ENCODE data around the gene TSNAXIP1. TPM values are rescaled to one million over a fixed set of nuclear protein-coding genes. Genes with fewer than 3 reads are reported as not detected.
"Not testable (repeated sequence)": the region's sequence is repeated elsewhere in the genome, so short reads cannot be mapped to it uniquely, and the experiment has no call there.

Gene TSNAXIP1
- total and polyA plus RNA-seq, 9 donors: 0.80 to 1.9 (median 1.5) TPM

DNA sequence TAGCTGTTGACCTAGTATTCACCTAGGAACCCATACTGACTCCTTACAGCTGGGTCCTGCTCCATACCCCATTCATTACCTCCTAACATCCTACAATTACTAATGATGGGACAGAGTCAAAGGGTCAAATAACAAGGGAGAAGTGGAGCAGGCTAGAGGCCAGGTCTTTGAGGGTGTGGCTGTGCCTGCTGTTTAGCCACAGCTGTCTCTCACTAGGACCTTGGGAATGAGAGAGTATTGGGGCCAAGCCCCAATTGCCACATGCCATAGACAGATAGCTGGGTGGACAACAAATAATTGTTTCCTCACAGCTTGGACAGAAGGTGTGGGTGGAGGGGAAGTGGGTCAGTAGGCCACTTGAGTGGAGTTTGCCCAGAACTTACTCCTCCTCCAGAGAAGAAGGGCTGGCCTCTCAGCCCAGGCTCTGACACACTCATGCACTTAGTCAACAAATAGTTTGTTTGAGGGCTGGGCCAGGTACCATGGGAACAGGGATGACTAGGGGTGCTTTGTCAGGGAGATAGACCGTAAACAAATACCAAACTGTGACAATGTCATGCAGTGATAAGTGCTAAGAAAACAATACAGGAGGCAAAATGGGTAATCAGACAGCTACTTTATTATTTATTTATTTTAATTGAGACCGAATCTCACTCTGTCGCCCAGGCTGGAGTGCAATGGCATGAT lies 51.0 kb downstream of the TSNAXIP1 start:
- Histone ChIP-seq H3K27me3 (ENCODE audit: control insufficient read depth, insufficient read depth, low read length) (no peaks in the 10 kb centered on the region), H3K4me1 (ENCODE audit: control insufficient read depth, insufficient read depth, low read length) (peaks cover 54% of the 10 kb centered on the region), H3K36me3 (ENCODE audit: control insufficient read depth, insufficient read depth, low read length) (peaks cover 24% of the 10 kb centered on the region), H3K27ac (ENCODE audit: low read length) (peak overlapping the region; percentile 74), H3K9me3 (replicated peaks; ENCODE audit: control insufficient read depth, low read depth, low read length) (no peaks in the 10 kb centered on the region), H3K4me3 (ENCODE audit: low read length) (no peak overlapping the region)
- peak; percentile 80 for DNase-seq
- no CpG with 5 or more reads among the region's 3 CpGs for WGBS (ENCODE audit: insufficient coverage)

DNA sequence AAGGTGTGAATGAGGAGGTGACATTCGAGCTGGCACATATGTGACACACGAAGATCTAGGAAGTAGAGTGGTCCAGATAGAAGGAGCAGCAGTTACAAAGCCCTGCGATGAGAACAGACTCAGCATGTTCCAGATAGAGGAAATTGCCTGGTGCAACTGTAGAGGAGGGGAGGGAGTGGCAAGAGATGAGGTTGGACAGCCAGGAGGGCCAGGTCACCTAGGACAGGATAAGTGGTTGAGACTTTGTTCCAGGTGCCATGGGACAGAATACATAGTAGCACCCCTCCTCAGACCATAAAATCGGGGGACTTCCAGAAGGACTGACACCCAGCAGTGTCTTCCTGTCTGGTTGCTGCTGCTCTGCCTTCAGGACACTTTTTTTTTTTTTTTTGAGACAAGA lies 51.8 kb downstream of the TSNAXIP1 start:
- 71% methylated on average over 4 of the region's 4 CpGs for WGBS (ENCODE audit: insufficient coverage)
- peaks cover 62% of the 10 kb centered on the region for H3K4me1 ChIP-seq (ENCODE audit: control insufficient read depth, insufficient read depth, low read length)

DNA sequence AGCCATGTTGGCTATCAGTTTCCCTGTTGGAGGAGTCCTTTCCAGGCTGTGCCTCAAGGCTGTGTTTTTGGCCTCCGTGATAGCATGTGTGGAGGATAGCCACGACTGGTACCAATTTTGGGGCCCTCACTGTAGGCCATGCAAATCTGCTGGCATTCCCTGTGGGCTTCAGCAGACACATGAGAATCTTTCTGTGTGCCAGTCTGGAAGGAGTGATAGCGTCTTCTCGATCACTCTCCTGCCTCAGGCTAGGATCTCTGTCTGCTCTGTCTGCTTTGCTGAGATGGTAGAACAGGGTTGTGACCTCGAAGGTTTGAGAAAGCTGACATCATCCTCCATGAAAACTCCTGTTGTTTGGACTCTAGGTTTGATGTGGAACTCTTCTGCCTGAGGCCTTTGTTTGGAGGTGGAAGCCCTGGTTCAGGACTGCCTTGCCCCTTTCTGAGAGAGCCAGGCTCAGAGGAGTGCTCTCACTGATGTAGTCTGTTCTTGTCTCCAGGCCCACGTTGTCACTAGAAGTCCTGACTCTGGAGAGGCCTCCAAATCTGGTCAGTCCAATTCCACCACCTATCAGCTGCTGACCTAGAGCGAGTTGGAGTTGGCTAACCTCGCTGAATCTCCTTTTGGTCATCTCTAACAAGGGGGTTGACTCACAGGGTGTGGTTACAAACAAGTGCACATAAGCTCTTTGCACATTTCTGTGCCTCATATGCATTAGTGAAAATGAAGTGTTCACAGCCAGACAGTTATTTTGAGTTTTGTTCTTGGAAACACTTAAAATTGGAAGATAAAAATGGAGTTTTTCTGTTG lies 54.1 kb downstream of the TSNAXIP1 start:
- WGBS (ENCODE audit: insufficient coverage): 65% methylated on average over 3 of the region's 8 CpGs
- Histone ChIP-seq H3K4me3 (ENCODE audit: low read length) (no peak overlapping the region), H3K9me3 (replicated peaks; ENCODE audit: control insufficient read depth, low read depth, low read length) (no peaks in the 10 kb centered on the region), H3K4me1 (ENCODE audit: control insufficient read depth, insufficient read depth, low read length) (peaks cover 63% of the 10 kb centered on the region), H3K36me3 (ENCODE audit: control insufficient read depth, insufficient read depth, low read length) (peaks cover 26% of the 10 kb centered on the region), H3K27ac (ENCODE audit: low read length) (peak overlapping the region; percentile 55), H3K27me3 (ENCODE audit: control insufficient read depth, insufficient read depth, low read length) (no peaks in the 10 kb centered on the region)
- no peak for DNase-seq

More for the DNA sequence above, 51.8 kb downstream of the TSNAXIP1 start:
- H3K36me3 ChIP-seq (ENCODE audit: control insufficient read depth, insufficient read depth, low read length): peaks cover 24% of the 10 kb centered on the region
- H3K4me3 ChIP-seq (ENCODE audit: low read length): no peak overlapping the region
- DNase-seq: no peak
- H3K27ac ChIP-seq (ENCODE audit: low read length): peak overlapping the region; percentile 72
- no peaks in the 10 kb centered on the region for H3K27me3 ChIP-seq (ENCODE audit: control insufficient read depth, insufficient read depth, low read length)
- H3K9me3 ChIP-seq (replicated peaks; ENCODE audit: control insufficient read depth, low read depth, low read length): no peaks in the 10 kb centered on the region

DNA sequence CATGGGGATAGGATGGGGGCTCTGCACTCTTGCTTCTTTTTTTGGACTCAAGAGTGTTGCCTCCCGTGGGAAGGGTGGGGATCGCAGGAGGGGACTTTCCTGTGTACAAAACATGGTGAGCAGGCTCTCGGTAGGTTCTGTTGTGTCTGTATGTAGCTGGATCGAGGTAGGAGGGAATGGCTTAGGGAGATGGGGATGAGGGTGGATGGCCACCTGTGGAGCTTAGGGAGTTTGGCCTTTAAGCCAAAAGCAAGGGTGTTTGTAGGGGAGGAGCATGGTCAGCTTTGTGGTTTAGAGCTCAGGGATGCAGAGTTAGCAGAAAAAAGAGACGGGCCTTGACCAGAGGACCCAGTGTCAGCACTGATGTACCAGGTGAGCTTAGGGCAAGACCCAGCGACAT lies 55.2 kb downstream of the TSNAXIP1 start:
- Histone ChIP-seq H3K27ac (ENCODE audit: low read length) (peak overlapping the region; percentile 25), H3K9me3 (replicated peaks; ENCODE audit: control insufficient read depth, low read depth, low read length) (no peaks in the 10 kb centered on the region), H3K36me3 (ENCODE audit: control insufficient read depth, insufficient read depth, low read length) (peaks cover 30% of the 10 kb centered on the region), H3K4me3 (ENCODE audit: low read length) (no peak overlapping the region), H3K27me3 (ENCODE audit: control insufficient read depth, insufficient read depth, low read length) (no peaks in the 10 kb centered on the region), H3K4me1 (ENCODE audit: control insufficient read depth, insufficient read depth, low read length) (peaks cover 59% of the 10 kb centered on the region)
- WGBS (ENCODE audit: insufficient coverage): 87% methylated on average over 6 of the region's 6 CpGs
- no peak for DNase-seq

DNA sequence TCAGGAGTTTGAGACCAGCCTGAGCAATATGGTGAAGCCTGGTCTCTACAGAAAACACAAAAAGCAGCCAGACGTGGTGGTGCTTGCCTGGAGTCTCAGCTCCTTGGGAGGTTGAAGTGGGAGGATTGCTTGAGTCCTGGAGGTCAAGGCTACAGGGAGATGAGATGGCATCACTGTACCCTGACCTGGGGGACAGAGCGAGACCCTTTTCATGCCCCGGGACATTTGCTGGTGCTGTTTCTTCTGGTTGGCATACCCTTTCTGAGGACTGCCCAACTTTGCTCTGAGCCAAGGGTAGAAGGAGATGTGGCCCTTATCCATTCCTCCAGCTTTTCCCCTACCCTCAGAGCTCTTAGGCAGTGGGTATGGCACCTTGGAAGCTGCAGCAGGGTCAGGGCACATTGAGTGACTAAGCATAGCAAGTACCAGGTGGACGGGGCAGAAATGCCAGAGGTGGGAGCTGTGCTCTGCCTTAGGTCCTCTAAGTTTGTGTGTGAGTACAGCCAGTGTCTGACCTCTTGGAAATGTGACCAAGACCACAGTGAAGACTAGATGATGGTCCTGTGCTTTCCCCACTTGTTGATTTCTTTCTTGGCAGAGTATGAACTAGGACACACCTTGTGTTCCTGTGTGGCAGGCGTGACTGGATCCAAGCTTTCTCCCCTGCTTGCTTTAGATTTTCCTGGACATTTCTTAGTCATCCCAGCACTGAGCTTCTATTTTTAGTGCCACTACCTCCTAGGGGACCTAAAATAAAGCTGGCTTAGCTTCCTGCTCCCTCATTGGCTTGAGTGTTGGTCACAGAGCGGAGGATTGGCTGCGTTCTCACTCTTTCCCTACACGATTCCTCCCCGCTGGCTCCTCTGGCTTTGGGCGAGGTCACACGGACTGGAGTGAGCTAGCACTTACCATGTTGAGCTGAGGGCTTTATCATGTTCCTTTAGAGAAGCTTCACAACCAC lies 56.2 kb downstream of the TSNAXIP1 start:
- peaks cover 49% of the 10 kb centered on the region for H3K4me1 ChIP-seq (ENCODE audit: control insufficient read depth, insufficient read depth, low read length)
- H3K4me3 ChIP-seq (ENCODE audit: low read length): no peak overlapping the region
- H3K9me3 ChIP-seq (replicated peaks; ENCODE audit: control insufficient read depth, low read depth, low read length): no peaks in the 10 kb centered on the region
- 54% methylated on average over 4 of the region's 11 CpGs for WGBS (ENCODE audit: insufficient coverage)
- peaks cover 41% of the 10 kb centered on the region for H3K36me3 ChIP-seq (ENCODE audit: control insufficient read depth, insufficient read depth, low read length)
- no peaks in the 10 kb centered on the region for H3K27me3 ChIP-seq (ENCODE audit: control insufficient read depth, insufficient read depth, low read length)
- peak; percentile 95 for DNase-seq
- H3K27ac ChIP-seq (ENCODE audit: low read length): peak overlapping the region; percentile 94

DNA sequence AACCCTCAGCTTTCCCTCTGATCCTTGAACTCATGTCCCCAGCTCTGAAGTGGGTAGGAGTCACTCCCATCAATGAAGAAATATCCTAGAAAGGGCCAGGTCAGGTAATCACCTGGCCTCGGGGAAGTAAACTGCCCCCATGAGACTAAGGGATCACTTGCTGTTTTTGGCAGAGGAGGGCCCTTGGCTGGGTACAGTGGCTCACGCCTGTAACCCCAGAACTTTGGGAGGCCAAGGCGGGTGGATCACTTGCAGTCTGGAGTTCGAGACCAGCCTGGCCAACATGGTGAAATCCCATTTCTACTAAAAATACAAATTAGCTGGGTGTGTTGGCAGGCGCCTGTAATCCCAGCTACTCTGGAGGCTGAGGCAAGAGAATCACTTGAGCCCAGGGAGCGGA lies 57.4 kb downstream of the TSNAXIP1 start:
- H3K4me1 ChIP-seq (ENCODE audit: control insufficient read depth, insufficient read depth, low read length): peaks cover 40% of the 10 kb centered on the region
- H3K36me3 ChIP-seq (ENCODE audit: control insufficient read depth, insufficient read depth, low read length): peaks cover 51% of the 10 kb centered on the region
- H3K4me3 ChIP-seq (ENCODE audit: low read length); H3K9me3 ChIP-seq (replicated peaks; ENCODE audit: control insufficient read depth, low read depth, low read length); DNase-seq; H3K27me3 ChIP-seq (ENCODE audit: control insufficient read depth, insufficient read depth, low read length): not testable (repeated sequence)
- WGBS (ENCODE audit: insufficient coverage): 86% methylated on average over 2 of the region's 6 CpGs
- H3K27ac ChIP-seq (ENCODE audit: low read length): peak overlapping the region; percentile 94

DNA sequence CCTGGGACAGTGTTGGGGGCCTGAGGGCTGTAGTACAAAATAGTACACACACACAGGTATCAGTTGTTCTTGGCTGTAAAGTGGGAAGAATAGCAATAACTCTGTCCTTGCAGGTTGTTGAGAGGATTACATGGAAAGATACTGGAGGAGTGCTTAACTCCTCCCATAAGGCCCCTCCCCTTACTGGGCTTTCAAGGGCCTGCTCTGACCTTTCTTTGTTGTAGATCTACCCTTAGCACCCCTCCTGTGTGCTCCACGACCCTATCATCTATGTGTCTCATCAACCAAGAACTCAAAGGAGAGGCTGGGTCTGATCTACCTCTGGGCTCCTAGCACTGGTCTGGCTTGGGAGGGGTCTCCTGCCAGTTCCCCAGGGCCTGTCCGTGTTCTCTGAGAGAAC lies 57.9 kb downstream of the TSNAXIP1 start:
- no peak overlapping the region for H3K4me3 ChIP-seq (ENCODE audit: low read length)
- peaks cover 54% of the 10 kb centered on the region for H3K36me3 ChIP-seq (ENCODE audit: control insufficient read depth, insufficient read depth, low read length)
- H3K4me1 ChIP-seq (ENCODE audit: control insufficient read depth, insufficient read depth, low read length): peaks cover 40% of the 10 kb centered on the region
- no peaks in the 10 kb centered on the region for H3K9me3 ChIP-seq (replicated peaks; ENCODE audit: control insufficient read depth, low read depth, low read length)
- no peak overlapping the region for H3K27ac ChIP-seq (ENCODE audit: low read length)
- no peaks in the 10 kb centered on the region for H3K27me3 ChIP-seq (ENCODE audit: control insufficient read depth, insufficient read depth, low read length)
- no peak for DNase-seq
- WGBS (ENCODE audit: insufficient coverage): 71% methylated on average over 2 of the region's 2 CpGs

DNA sequence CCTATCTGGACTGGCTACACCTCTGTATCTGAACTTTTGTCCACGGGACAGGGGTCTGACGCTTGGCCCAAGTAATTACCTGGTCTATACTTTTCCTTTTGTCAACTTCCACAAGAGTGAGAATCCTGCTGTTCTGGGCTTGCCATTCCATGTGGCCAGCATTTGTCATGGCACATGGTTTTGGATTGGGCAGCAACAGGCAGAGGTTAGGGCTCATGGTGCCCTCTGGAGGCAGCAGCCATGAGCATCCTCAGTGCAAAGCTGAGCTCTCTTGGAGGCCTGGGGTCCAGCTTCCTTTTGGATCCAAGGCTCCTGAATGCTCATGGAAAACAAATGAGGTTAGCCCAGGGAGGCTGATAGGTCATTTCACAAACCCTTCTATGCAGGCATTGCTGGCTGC lies 58.6 kb downstream of the TSNAXIP1 start:
- Histone ChIP-seq H3K4me1 (ENCODE audit: control insufficient read depth, insufficient read depth, low read length) (peaks cover 39% of the 10 kb centered on the region), H3K9me3 (replicated peaks; ENCODE audit: control insufficient read depth, low read depth, low read length) (no peaks in the 10 kb centered on the region), H3K27ac (ENCODE audit: low read length) (no peak overlapping the region), H3K36me3 (ENCODE audit: control insufficient read depth, insufficient read depth, low read length) (peaks cover 59% of the 10 kb centered on the region), H3K4me3 (ENCODE audit: low read length) (no peak overlapping the region), H3K27me3 (ENCODE audit: control insufficient read depth, insufficient read depth, low read length) (no peaks in the 10 kb centered on the region)
- no peak for DNase-seq
- no CpG with 5 or more reads among the region's 2 CpGs for WGBS (ENCODE audit: insufficient coverage)

DNA sequence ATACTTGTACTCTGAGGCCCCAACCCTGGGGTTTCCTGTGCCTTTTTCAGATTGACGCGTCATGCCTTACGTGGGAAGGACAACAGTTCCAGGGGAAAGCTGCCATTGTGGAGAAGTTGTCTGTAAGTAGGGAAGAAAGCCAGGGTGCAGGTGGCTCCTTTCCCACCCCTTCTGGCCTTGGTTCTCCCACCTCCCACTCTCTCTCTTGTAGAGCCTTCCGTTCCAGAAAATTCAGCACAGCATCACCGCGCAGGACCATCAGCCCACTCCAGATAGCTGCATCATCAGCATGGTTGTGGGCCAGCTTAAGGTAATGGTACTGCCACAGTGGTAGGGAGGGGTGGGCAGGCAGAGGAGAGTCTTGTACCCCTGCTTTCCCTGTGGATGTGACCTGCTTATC lies 61.6 kb downstream of the TSNAXIP1 start:
- Histone ChIP-seq H3K27me3 (ENCODE audit: control insufficient read depth, insufficient read depth, low read length) (no peaks in the 10 kb centered on the region), H3K9me3 (replicated peaks; ENCODE audit: control insufficient read depth, low read depth, low read length) (no peaks in the 10 kb centered on the region), H3K27ac (ENCODE audit: low read length) (no peak overlapping the region), H3K4me3 (ENCODE audit: low read length) (no peak overlapping the region), H3K4me1 (ENCODE audit: control insufficient read depth, insufficient read depth, low read length) (peaks cover 17% of the 10 kb centered on the region), H3K36me3 (ENCODE audit: control insufficient read depth, insufficient read depth, low read length) (peaks cover 65% of the 10 kb centered on the region)
- WGBS (ENCODE audit: insufficient coverage): 90% methylated on average over 2 of the region's 6 CpGs
- no peak for DNase-seq

DNA sequence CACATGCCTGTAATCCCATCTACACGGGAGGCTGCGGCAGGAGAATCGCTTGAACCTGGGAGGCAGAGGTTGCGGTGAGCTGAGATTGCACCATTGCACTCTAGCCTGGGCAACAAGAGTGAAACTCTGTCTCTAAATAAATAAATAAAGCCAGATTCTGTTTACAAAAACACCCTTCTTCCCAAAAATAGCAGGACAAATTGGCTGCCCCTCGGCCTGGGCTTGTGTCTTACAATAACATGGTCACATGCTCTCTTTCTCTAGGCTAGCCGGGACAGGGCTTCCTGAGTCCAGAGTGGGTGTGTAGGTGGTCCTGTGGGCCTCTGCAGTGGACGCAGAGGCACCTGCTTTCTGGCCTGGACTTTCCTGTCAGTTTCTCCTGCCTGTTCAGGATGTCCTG lies 63.0 kb downstream of the TSNAXIP1 start:
- Histone ChIP-seq H3K36me3 (ENCODE audit: control insufficient read depth, insufficient read depth, low read length) (peaks cover 63% of the 10 kb centered on the region), H3K27ac (ENCODE audit: low read length) (no peak overlapping the region), H3K27me3 (ENCODE audit: control insufficient read depth, insufficient read depth, low read length) (no peaks in the 10 kb centered on the region), H3K9me3 (replicated peaks; ENCODE audit: control insufficient read depth, low read depth, low read length) (no peaks in the 10 kb centered on the region), H3K4me3 (ENCODE audit: low read length) (no peak overlapping the region), H3K4me1 (ENCODE audit: control insufficient read depth, insufficient read depth, low read length) (peaks cover 17% of the 10 kb centered on the region)
- no peak for DNase-seq
- 94% methylated on average over 6 of the region's 7 CpGs for WGBS (ENCODE audit: insufficient coverage)
